Activated T-helper 2 cell treated with anti-CD3 and anti-CD28 coated beads, Interferon-gamma antibody, Interleukin-2, Interleukin-4, amounts not matched to agents 10 μg/mL and 5 μg/mL and 100 μg/mL, durations not matched to agents 14 hours and 24 hours and 36 hours (primary cell): Measurements from ENCODE around the gene MAP3K20. TPM values are rescaled to one million over a fixed set of nuclear protein-coding genes. Genes with fewer than 3 reads are reported as not detected.
"Not testable (repeated sequence)": the region's sequence is repeated elsewhere in the genome, so short reads cannot be mapped to it uniquely, and the experiment has no call there.

ENCODE experiments used
- DNase-seq: peaks from one replicate; pipeline ENCODE4 v3.0.0; 2021; ENCODE audit warnings: low spot score
- H3K27ac Mint-ChIP-seq: one replicate; pipeline ENCODE4 v1.8.0; 2021; ENCODE audit warnings: mixed read lengths
- H3K27me3 Mint-ChIP-seq: one replicate; pipeline ENCODE4 v1.8.0; 2021; ENCODE audit warnings: low read depth, mixed read lengths
- H3K36me3 Mint-ChIP-seq: one replicate; pipeline ENCODE4 v1.8.0; 2021; ENCODE audit warnings: low read depth, mixed read lengths
- H3K4me1 Mint-ChIP-seq: one replicate; pipeline ENCODE4 v1.8.0; 2021; ENCODE audit warnings: low read depth, mixed read lengths
- H3K4me3 Mint-ChIP-seq: one replicate; pipeline ENCODE4 v1.8.0; 2021; ENCODE audit warnings: low read depth, mild to moderate bottlenecking, moderate library complexity, mixed read lengths
- H3K9me3 Mint-ChIP-seq: one replicate; pipeline ENCODE4 v1.8.0; 2021; ENCODE audit warnings: mixed read lengths
- intact Hi-C: fragments of 100-400 bp; cut with micrococcal nuclease; formaldehyde crosslinking; loops from one replicate; pipeline ENCODE4 v1.15.1; 2023
- total RNA-seq: library from RNA; stranded (reverse); gene quantifications from 2 replicates; pipeline ENCODE4 v1.2.3, GENCODE V29; 2022

Gene MAP3K20
- total RNA-seq, 1 donor from 2014 or later: 26.8 TPM

DNA sequence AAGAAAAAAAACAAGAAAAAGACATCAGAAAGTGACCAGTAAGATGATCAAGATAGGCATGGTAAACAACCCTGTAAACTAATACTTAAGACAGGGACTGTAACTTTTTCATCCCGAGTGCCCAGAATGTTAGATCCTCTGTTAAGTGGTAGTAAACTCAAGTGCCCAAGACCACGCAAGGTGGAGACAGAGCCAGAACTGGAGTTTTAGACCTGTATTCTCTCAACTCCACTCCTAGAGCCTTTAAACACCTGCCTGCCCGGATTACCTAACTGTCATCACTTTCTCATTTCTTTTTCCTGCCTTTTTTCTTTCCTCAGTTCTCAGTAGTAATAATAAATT is 203.9 kb downstream of the MAP3K20 start:
- intact Hi-C loops: no loop called here
- H3K4me3 Mint-ChIP-seq: no peak overlapping the region
- no peak overlapping the region for H3K27ac Mint-ChIP-seq

DNA sequence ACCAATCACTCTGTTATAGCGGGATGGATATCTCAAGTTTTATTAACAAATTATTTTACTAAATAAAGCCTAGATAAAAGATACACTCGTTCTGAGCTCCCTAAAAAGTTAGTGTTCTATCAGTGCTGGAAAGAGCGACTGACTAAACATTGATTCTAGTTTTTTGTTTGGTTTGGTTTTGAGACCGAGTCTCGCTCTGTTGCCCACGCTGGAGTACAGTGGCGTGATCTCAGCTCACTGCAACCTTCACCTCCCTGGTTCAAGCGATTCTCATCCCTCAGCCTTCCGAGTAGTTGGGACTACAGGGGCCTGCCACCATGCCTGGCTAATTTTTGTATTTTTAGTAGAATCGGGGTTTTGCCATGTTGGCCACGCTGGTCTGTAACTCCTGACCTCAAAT is 205.2 kb downstream of the MAP3K20 start:
- DNase-seq: no peak
- intact Hi-C loops: no loop called here
- peaks cover 2% of the 10 kb centered on the region for H3K27me3 Mint-ChIP-seq
- peaks cover 9% of the 10 kb centered on the region for H3K4me1 Mint-ChIP-seq
- no peak overlapping the region for H3K4me3 Mint-ChIP-seq
- H3K36me3 Mint-ChIP-seq: no peaks in the 10 kb centered on the region
- H3K27ac Mint-ChIP-seq: no peak overlapping the region
- no peaks in the 10 kb centered on the region for H3K9me3 Mint-ChIP-seq

More for the DNA sequence above, 203.9 kb downstream of the MAP3K20 start:
- Mint-ChIP-seq H3K9me3 (no peaks in the 10 kb centered on the region), H3K4me1 (peaks cover 7% of the 10 kb centered on the region), H3K36me3 (no peaks in the 10 kb centered on the region), H3K27me3 (no peaks in the 10 kb centered on the region)
- DNase-seq: no peak

DNA sequence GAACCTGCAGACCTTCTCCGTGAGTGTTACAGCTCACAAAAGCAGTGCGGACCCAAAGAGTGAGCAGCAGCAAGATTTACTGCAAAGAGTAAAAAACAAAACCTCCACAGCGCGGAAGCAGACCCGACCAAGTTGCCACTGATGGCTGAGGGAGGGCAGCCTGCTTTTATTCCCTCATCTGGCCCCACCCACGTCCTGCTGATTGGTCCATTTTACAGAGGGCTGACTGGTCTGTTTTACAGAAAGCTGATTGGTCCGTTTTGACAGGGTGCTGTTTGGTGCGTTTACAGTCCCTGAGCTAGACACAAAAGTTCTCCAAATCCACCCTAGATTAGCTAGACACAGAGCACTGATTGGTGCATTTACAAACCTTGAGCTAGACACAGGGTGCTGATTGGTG is 206.3 kb downstream of the MAP3K20 start:
- intact Hi-C loops: not testable (repeated sequence)

GRCh38 chr2:173282795-173283545 is 207.3 kb downstream of the MAP3K20 start:
- H3K27ac Mint-ChIP-seq: no peak overlapping the region
- DNase-seq: no peak
- H3K4me3 Mint-ChIP-seq: no peak overlapping the region
- intact Hi-C loops: no loop called here
- no peaks in the 10 kb centered on the region for H3K36me3 Mint-ChIP-seq
- H3K9me3 Mint-ChIP-seq: no peaks in the 10 kb centered on the region
- peaks cover 2% of the 10 kb centered on the region for H3K27me3 Mint-ChIP-seq
- peaks cover 17% of the 10 kb centered on the region for H3K4me1 Mint-ChIP-seq

More for the DNA sequence above, 206.3 kb downstream of the MAP3K20 start:
- not testable (repeated sequence) for H3K27ac Mint-ChIP-seq, H3K27me3 Mint-ChIP-seq, H3K9me3 Mint-ChIP-seq, H3K4me3 Mint-ChIP-seq, DNase-seq, H3K36me3 Mint-ChIP-seq
- H3K4me1 Mint-ChIP-seq: peaks cover 17% of the 10 kb centered on the region

- no peak for DNase-seq
- Mint-ChIP-seq H3K27me3 (peaks cover 2% of the 10 kb centered on the region), H3K36me3 (no peaks in the 10 kb centered on the region), H3K27ac (peak overlapping the region; percentile 35), H3K4me3 (no peak overlapping the region), H3K4me1 (peaks cover 19% of the 10 kb centered on the region), H3K9me3 (no peaks in the 10 kb centered on the region)
- intact Hi-C loops: loop anchor here (1.0 to 5.0 kb wide), 5 partner anchors 47 to 154 kb away; no protein-coding TSS in a partner anchor
Measured at GRCh38 chr2:173286153-173286809, 210.6 kb downstream of the MAP3K20 start.

GRCh38 chr2:173287594-173287993 is 211.9 kb downstream of the MAP3K20 start:
- DNase-seq: no peak
- Mint-ChIP-seq H3K36me3 (no peaks in the 10 kb centered on the region), H3K4me3 (no peak overlapping the region), H3K9me3 (no peaks in the 10 kb centered on the region), H3K4me1 (peaks cover 19% of the 10 kb centered on the region), H3K27ac (no peak overlapping the region), H3K27me3 (peaks cover 2% of the 10 kb centered on the region)
- intact Hi-C loops: loop anchor here (5.0 kb wide), 2 partner anchors 85 to 155 kb away; no protein-coding TSS in a partner anchor

DNA sequence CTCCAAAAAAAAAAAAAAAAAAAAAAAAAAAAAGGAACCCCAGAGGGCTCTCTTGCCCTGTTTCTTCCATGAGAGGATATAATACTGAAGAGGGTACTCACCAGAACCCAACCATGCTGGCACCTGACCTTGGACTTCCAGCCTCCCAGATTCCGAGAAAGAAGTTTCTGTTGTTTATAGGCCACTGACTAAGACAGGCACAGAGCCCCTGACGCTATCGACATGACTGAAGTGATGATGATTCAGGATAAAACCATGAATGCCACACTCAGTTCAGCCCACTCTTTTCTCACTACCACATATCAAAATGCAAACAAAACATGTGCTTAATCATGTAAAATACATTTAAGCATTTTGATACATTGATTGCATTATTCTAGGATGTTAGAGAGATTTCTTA is 212.9 kb downstream of the MAP3K20 start:
- peak overlapping the region; percentile 67 for H3K27ac Mint-ChIP-seq
- H3K9me3 Mint-ChIP-seq: peaks cover 3% of the 10 kb centered on the region
- H3K27me3 Mint-ChIP-seq: peaks cover 2% of the 10 kb centered on the region
- H3K36me3 Mint-ChIP-seq: no peaks in the 10 kb centered on the region
- no peak for DNase-seq
- peaks cover 19% of the 10 kb centered on the region for H3K4me1 Mint-ChIP-seq
- intact Hi-C loops: loop anchor here (1.0 to 5.0 kb wide), 3 partner anchors 66 to 156 kb away; partner anchors contain the start of gene CDCA7
- H3K4me3 Mint-ChIP-seq: no peak overlapping the region

GRCh38 chr2:173290046-173290445 is 214.4 kb downstream of the MAP3K20 start:
- Mint-ChIP-seq H3K4me1 (peaks cover 19% of the 10 kb centered on the region), H3K4me3 (no peak overlapping the region), H3K27ac (no peak overlapping the region), H3K36me3 (no peaks in the 10 kb centered on the region), H3K9me3 (peaks cover 3% of the 10 kb centered on the region), H3K27me3 (peaks cover 2% of the 10 kb centered on the region)
- intact Hi-C loops: no loop called here
- DNase-seq: no peak

- Mint-ChIP-seq H3K4me1 (peaks cover 19% of the 10 kb centered on the region), H3K36me3 (no peaks in the 10 kb centered on the region), H3K27me3 (peaks cover 1% of the 10 kb centered on the region), H3K27ac (no peak overlapping the region), H3K9me3 (peaks cover 3% of the 10 kb centered on the region), H3K4me3 (no peak overlapping the region)
- intact Hi-C loops: no loop called here
- DNase-seq: no peak
Measured at GRCh38 chr2:173290518-173290917, 214.9 kb downstream of the MAP3K20 start.

DNA sequence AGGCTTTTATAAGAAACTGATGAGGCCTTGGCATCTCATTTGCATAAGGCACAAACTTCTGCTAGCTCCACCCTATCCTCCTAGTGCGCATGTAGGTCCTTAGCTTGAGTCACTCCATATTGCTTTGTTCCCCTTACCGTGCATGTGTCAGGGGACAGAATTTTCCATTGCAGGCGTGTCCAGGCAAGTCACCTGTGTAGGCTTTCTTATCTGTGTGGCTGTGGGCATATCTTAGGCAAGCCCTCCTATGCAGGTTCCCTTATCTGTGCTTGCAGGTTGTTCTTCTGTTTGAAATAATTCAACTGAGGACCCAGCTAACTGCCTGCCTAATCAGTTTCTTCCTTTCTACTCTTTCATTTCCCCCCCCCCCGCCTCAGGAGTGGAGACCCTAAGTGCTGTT is 215.8 kb downstream of the MAP3K20 start:
- DNase-seq: no peak
- Mint-ChIP-seq H3K4me1 (peaks cover 16% of the 10 kb centered on the region), H3K27me3 (no peaks in the 10 kb centered on the region), H3K4me3 (no peak overlapping the region), H3K36me3 (no peaks in the 10 kb centered on the region), H3K27ac (no peak overlapping the region), H3K9me3 (peaks cover 3% of the 10 kb centered on the region)
- intact Hi-C loops: no loop called here

GRCh38 chr2:173296235-173296634 is 220.6 kb downstream of the MAP3K20 start:
- peaks cover 42% of the 10 kb centered on the region for H3K9me3 Mint-ChIP-seq
- H3K27me3 Mint-ChIP-seq: no peaks in the 10 kb centered on the region
- peaks cover 4% of the 10 kb centered on the region for H3K4me1 Mint-ChIP-seq
- H3K36me3 Mint-ChIP-seq: peaks cover 5% of the 10 kb centered on the region
- intact Hi-C loops: no loop called here
- DNase-seq: no peak
- no peak overlapping the region for H3K27ac Mint-ChIP-seq
- no peak overlapping the region for H3K4me3 Mint-ChIP-seq

- Mint-ChIP-seq H3K27ac (no peak overlapping the region), H3K36me3 (peaks cover 5% of the 10 kb centered on the region), H3K4me3 (no peak overlapping the region), H3K9me3 (peaks cover 49% of the 10 kb centered on the region), H3K4me1 (peaks cover 4% of the 10 kb centered on the region), H3K27me3 (no peaks in the 10 kb centered on the region)
- intact Hi-C loops: no loop called here
- no peak for DNase-seq
Measured at GRCh38 chr2:173298536-173299097, 223.0 kb downstream of the MAP3K20 start.

- intact Hi-C loops: no loop called here
- H3K9me3 Mint-ChIP-seq: peaks cover 49% of the 10 kb centered on the region
- DNase-seq: no peak
- peaks cover 4% of the 10 kb centered on the region for H3K4me1 Mint-ChIP-seq
- no peak overlapping the region for H3K27ac Mint-ChIP-seq
- no peaks in the 10 kb centered on the region for H3K27me3 Mint-ChIP-seq
- H3K4me3 Mint-ChIP-seq: no peak overlapping the region
- H3K36me3 Mint-ChIP-seq: peaks cover 5% of the 10 kb centered on the region
Measured at GRCh38 chr2:173299764-173300163, 224.1 kb downstream of the MAP3K20 start.
